Activated effector memory CD4-positive, alpha-beta T cell treated with anti-CD3 and anti-CD28 coated beads, Interleukin-2, amount 50 U/mL, for 16 hours (primary cell): ENCODE results near the gene CCR1.
"Not testable (repeated sequence)": the region's sequence is repeated elsewhere in the genome, so short reads cannot be mapped to it uniquely, and the experiment has no call there.

Experiments
- DNase-seq: peaks from one replicate; pipeline ENCODE4 v3.0.0-alpha.2; 2020

CCR1 gene

DNA sequence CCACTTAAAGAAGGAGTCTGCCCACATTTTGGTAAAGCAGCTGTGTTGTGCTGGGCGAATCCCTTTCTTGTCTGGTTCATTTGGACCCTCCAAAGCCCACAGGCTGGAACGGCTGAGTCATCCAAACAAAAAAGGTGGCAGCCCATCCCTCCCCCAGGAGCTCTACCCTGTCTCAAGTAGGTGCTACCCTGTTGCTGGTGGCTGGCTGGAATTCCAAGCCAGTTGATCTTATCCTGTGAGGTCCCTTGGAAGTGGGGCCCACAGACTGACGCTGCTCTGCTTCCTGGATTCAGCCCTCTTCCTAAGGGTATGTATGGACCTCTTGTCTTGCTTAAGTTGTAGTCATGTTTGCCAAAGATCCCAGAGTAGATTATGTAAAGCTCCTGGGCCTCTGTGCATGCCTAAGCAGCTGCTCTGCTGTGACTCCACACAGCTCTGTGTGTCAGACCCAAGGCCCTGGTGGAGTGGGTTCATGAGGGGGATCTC is 44.5 kb downstream of the CCR1 start:
- DNase-seq, result no peak

- DNase-seq, result no peak
Measured at GRCh38 chr3:46162975-46163555, 45.0 kb downstream of the CCR1 start.

- DNase-seq, result not testable (repeated sequence)
Measured at GRCh38 chr3:46157685-46158084, 50.4 kb downstream of the CCR1 start.

DNA sequence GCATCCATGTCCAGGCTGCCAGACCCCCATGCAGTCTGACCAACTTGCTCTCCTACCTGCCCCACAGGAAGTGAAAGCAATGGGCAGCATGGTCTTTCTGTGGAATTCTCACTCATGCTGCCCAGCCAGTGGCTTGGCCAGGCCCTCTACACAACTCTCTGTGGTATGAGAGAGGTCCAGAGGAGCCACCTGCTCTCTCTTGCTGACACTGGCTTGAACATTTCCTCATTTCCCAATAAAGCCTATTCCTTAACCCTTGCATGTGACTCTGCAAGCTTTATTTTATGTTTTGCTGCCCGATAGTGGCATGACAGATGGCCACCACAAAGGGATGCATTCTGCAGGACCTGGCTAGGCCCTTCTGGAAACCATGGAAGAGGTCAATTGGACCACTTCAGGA is 53.8 kb downstream of the CCR1 start:
- DNase-seq, result no peak
